ENCODE results near the gene PROK2. TPM values are rescaled to one million over a fixed set of nuclear protein-coding genes. Genes with fewer than 3 reads are reported as not detected.
A peak's percentile ranks its signal among the peaks of the same experiment; 100 is the strongest.

PROK2 gene
- total RNA-seq, 2 experiments from 2014 or later: not detected

DNA sequence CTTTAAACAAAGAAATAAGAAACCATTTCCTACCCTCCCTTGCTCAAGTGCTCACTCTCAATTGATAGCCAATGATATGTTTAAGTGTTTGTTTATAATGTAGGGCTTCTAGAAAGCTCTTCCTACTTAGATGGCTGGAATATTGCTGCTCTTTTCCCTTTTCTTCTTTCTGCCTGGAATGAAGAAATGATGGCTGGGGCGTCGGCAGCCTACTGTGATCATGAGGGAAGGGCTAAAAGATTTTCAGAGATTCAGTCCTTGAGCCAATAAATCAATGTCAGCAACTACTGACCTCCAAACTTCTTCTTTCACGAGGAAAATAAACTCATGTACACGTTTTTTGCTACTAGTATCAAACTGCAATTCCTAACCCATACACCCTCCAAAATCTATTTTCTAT is 33.3 kb downstream of the PROK2 start:
- no peak overlapping the region for H3K27ac Mint-ChIP-seq
- H3K4me1 Mint-ChIP-seq: peaks cover 2% of the 10 kb centered on the region
- no peak for DNase-seq
- peaks cover 1% of the 10 kb centered on the region for H3K9me3 Mint-ChIP-seq
- peaks cover 62% of the 10 kb centered on the region for H3K27me3 Mint-ChIP-seq
- H3K4me3 Mint-ChIP-seq: no peak overlapping the region
- POLR2A ChIA-PET: no interaction called here
- ATAC-seq (ENCODE audit: low read depth): no peak
- no peaks in the 10 kb centered on the region for H3K36me3 Mint-ChIP-seq

DNA sequence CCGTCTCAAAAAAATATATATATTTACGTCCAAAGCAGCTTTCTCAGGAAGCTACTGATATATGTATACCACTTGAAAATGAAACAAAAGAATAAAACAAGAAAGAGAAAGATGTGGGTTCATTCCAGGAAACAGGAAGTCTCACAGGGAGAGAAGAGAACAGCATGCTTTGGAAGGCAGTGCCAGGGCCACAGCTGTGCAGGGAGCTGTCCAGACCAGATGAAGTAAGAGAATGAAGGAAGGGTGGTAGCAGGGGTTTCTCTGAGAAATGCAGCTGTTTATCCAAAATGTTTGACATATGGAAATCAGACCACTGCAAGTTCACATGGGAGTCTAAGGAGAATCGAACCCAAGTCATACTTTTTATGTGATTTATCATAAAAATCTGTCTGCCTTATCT is 40.2 kb downstream of the PROK2 start:
- Mint-ChIP-seq H3K27ac (no peak overlapping the region), H3K27me3 (peaks cover 18% of the 10 kb centered on the region), H3K36me3 (no peaks in the 10 kb centered on the region), H3K9me3 (peaks cover 15% of the 10 kb centered on the region), H3K4me1 (no peaks in the 10 kb centered on the region), H3K4me3 (no peak overlapping the region)
- no peak for DNase-seq
- no peak for ATAC-seq (ENCODE audit: low read depth)
- POLR2A ChIA-PET: no interaction called here

DNA sequence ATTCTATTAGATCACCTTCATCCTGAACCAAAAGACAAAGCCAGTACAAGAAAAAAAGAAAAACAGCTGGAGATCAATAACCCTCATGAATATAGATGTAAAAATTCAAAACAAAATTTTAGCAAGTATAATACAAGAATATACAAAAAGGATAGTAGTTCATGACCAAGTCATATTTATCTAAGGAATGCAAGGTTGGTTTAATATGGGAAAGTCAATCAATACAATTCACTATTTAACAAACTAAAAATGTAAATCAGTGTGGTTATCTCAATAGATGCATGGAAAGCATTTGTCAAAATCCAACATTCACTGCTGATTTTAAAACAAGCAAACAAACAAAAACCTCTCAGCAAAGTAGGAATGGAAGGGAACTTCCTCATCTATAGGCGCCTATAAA is 42.3 kb downstream of the PROK2 start:
- Mint-ChIP-seq H3K36me3 (peaks cover 2% of the 10 kb centered on the region), H3K27ac (no peak overlapping the region), H3K4me3 (no peak overlapping the region), H3K4me1 (no peaks in the 10 kb centered on the region), H3K27me3 (peaks cover 11% of the 10 kb centered on the region), H3K9me3 (peaks cover 15% of the 10 kb centered on the region)
- ATAC-seq (ENCODE audit: low read depth) (no peak), DNase-seq (no peak)
- POLR2A ChIA-PET: no interaction called here

DNA sequence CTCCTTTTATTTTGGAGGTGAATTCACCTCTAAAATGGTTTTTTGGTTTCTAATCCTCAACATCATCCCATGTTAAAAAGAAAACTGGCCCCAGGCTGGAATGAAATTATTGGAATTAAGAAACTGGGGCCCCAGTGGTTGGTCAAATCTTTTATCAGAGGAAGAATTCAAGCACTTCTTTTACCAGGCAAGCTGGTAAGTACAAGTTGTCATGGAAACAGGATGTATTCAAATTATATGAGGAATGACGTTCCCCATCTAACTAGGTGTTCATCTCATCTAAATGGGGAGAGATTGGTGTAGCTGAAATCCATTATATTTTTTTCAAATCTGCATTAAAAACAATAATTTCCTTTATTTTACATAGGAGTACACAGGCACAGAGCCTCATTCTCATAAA is 50.1 kb downstream of the PROK2 start:
- DNase-seq (no peak), ATAC-seq (ENCODE audit: low read depth) (no peak)
- H3K27ac Mint-ChIP-seq: no peak overlapping the region
- POLR2A ChIA-PET: no interaction called here
- peaks cover 3% of the 10 kb centered on the region for H3K4me1 Mint-ChIP-seq
- peaks cover 2% of the 10 kb centered on the region for H3K9me3 Mint-ChIP-seq
- peaks cover 2% of the 10 kb centered on the region for H3K36me3 Mint-ChIP-seq
- peaks cover 10% of the 10 kb centered on the region for H3K27me3 Mint-ChIP-seq
- H3K4me3 Mint-ChIP-seq: no peak overlapping the region

DNA sequence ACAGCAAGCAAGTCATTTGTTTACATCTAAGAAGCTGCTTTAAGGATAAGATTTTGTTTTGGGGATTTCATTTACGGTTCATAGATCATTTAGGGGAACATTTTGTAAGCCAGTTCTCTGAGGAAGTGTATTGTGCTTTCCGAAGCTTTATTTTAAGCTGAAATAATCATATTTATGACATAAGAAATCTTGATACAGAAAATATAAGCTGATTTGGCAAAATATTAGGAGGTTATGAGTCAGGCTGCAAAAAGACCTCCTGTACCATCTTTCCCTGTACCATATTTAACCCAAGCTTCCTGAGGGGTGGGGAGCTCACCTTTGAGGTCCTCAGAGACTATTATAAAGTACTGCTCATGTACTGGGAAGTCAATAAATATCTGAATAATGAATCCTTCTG is 51.6 kb downstream of the PROK2 start:
- Mint-ChIP-seq H3K27me3 (peaks cover 10% of the 10 kb centered on the region), H3K4me1 (peaks cover 13% of the 10 kb centered on the region), H3K36me3 (no peaks in the 10 kb centered on the region), H3K27ac (no peak overlapping the region), H3K9me3 (peaks cover 2% of the 10 kb centered on the region), H3K4me3 (no peak overlapping the region)
- DNase-seq (no peak), ATAC-seq (ENCODE audit: low read depth) (no peak)
- POLR2A ChIA-PET: no interaction called here

DNA sequence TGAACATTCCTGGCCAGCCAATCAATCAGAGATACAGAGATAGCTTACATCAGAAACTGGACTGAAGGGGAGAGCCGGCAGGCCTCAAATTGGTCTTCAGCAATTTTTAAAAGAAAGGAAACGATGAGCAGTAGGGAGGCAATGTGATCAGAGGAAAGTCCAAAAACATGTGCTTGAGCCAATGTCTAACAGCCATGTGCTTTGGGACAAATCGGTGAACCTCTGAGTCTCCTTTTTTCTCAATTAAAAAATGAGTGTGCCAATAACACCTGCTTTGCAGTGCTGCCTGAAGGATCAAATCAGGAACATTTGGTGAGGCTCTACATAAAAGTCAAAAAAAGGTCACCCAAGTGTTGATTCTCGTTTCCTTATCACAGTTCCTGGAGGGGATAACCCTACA is 52.3 kb downstream of the PROK2 start:
- Mint-ChIP-seq H3K36me3 (no peaks in the 10 kb centered on the region), H3K27ac (no peak overlapping the region), H3K4me1 (peaks cover 15% of the 10 kb centered on the region), H3K9me3 (peaks cover 2% of the 10 kb centered on the region), H3K27me3 (peaks cover 4% of the 10 kb centered on the region), H3K4me3 (no peak overlapping the region)
- ATAC-seq (ENCODE audit: low read depth) (no peak), DNase-seq (no peak)
- POLR2A ChIA-PET: no interaction called here

DNA sequence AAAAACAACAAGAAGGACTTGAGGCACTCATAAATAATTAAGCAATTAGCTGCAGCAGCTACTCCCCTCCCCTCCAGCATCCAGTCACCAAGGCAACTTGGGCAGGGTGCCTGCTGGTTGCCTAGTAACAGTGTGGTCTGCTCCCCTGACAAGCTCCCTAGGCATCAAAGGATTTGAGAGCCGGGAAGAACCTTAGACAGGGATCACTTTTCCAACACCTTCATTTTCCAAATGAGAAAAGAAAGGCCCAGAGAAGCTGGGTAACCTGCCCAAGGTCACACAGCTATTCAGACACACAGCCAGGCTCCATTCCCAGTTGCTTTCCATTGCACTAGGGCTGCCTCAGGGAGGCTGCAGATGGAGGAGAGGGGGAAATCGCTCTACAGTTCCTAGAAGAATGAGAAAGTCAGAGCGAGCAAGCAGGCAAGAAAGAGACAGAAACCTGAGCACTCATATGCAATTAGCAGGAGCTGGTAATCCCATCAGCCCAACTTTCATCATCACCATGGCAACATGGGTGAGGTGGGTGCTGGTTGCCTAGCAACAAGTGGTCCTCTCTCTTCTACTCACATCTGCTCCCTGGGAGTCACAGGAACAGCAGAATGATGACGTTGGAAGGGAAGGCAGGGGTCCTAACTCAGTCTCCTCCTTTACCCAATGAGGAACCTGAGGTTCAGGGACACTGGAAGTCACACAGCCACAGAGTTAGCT is 56.2 kb downstream of the PROK2 start:
- DNase-seq: no peak
- peaks cover 32% of the 10 kb centered on the region for H3K4me1 Mint-ChIP-seq

DNA sequence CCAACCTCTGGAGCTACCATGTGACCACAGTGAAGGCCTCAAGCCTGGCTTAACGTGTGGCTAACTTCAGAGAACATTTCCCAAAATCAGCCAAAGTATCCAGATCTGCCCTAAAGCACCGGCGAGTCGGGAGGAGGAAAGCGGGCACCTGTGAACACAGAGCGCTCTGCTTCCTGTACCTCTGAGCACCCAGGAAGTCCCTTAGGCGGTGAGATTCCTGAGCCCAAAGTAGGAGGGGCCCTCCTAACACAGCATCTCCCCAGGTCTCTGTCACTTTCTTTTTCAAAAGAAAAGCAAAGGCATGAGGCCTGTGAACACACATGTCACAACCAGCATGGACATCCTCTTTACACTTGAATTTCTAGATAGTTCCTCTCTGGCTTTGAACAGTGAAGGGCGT is 58.8 kb downstream of the PROK2 start:
- Mint-ChIP-seq H3K27me3 (no peaks in the 10 kb centered on the region), H3K27ac (peak overlapping the region; percentile 99), H3K9me3 (no peaks in the 10 kb centered on the region), H3K36me3 (peaks cover 7% of the 10 kb centered on the region), H3K4me1 (peaks cover 51% of the 10 kb centered on the region), H3K4me3 (peak overlapping the region; percentile 98)
- ATAC-seq (ENCODE audit: low read depth) (peak; percentile 48), DNase-seq (peak; percentile 48)
- POLR2A ChIA-PET: no interaction called here

More for the DNA sequence above, 56.2 kb downstream of the PROK2 start:
- no peaks in the 10 kb centered on the region for H3K27me3 Mint-ChIP-seq
- POLR2A ChIA-PET: no interaction called here
- no peak for ATAC-seq (ENCODE audit: low read depth)
- H3K27ac Mint-ChIP-seq: no peak overlapping the region
- H3K4me3 Mint-ChIP-seq: no peak overlapping the region
- no peaks in the 10 kb centered on the region for H3K9me3 Mint-ChIP-seq
- no peaks in the 10 kb centered on the region for H3K36me3 Mint-ChIP-seq

DNA sequence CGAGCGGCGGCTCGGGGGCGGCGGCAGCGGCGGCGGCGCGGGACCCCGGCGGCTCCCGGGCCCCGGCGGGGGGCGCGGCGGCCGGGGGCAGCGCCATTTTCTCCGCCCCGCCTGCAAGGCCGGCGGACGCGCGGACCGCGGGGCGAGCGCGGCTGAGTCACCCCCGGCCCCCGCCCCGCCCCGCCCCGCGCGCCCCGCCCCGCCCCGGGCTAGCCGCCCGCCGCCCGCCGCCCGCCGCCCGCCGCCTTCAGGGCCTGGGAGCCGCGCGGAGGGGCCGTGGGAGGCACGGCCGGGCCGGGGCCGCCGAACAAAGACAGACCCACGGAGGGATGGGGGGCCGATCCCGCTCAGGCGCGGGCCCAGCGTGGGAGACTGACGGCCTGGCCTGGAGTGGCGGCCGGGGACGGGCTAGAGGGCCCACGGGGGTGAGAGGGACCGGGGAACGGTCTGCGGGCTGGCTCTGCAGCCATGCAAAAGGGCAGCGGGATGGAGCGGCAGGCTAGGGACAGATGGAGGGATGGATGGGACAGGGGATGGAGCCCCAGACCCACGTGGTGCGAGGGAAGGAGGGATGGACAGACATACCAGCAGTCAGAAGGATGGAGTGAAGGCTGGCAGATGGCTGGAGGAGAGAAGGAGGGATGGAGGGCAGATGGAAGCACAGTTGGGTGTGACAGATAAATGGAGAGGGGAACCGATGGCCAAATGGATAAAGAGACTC is 59.5 kb downstream of the PROK2 start, which contains the start of gene EIF4E3:
Gene EIF4E3, minus strand, starts transcription at position 132 of the 721 bp plus-strand sequence. Its CDS starts 35 bp downstream, at position 97.
- no peaks in the 10 kb centered on the region for H3K9me3 Mint-ChIP-seq
- peaks cover 13% of the 10 kb centered on the region for H3K36me3 Mint-ChIP-seq
- DNase-seq: peak; percentile 75
- H3K27ac Mint-ChIP-seq: peak within 1 kb of the TSS; percentile 99
- POLR2A ChIA-PET: interaction anchor here (0.7 to 2.3 kb wide), 5 partner anchors 21 to 424 kb away, joined by 3 to 8 read pairs (median 3); no protein-coding TSS in a partner anchor
- H3K4me1 Mint-ChIP-seq: peaks cover 58% of the 10 kb centered on the region
- no peaks in the 10 kb centered on the region for H3K27me3 Mint-ChIP-seq
- peak; percentile 35 for ATAC-seq (ENCODE audit: low read depth)
- peak within 1 kb of the TSS; percentile 98 for H3K4me3 Mint-ChIP-seq

DNA sequence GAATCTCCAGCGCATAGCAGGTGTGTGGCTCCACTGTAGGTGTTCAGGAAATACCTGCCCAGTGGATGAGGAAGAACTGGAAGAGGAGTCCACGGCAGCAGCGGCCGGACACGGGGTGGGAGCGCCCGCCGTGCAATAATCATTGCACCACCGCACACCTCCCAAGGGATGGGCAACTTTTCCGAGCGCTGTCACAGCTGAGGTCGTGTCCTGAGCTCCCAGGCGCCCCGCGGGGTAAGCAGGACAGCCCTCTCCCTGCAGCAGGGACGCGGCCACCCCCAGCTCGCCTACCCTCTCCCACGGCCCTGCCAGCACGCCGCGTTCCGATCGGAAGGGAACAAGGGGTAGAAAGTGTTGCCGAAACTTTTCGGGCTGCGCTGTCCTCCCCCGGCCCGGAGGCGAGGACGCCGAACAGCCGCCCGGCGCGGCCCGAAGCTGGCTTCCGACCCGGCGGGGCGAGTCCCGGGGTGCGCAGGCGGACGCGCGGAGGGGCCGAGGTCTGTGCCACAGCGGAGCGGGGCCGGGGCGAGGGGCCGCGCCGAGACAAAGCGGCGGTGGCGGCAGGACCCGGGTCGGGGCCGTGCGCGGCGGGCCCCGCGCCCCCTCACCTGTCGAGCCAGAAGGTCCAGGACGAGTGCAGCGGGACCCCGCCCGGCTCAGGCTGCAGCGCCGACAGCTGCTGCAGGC is 60.2 kb downstream of the PROK2 start:
- ATAC-seq (ENCODE audit: low read depth) (peak; percentile 30), DNase-seq (peak; percentile 74)
- Mint-ChIP-seq H3K36me3 (peaks cover 18% of the 10 kb centered on the region), H3K4me3 (peak overlapping the region; percentile 96), H3K27ac (peak overlapping the region; percentile 98), H3K4me1 (peaks cover 56% of the 10 kb centered on the region), H3K9me3 (no peaks in the 10 kb centered on the region), H3K27me3 (no peaks in the 10 kb centered on the region)
- POLR2A ChIA-PET: interaction anchor here (0.5 to 2.3 kb wide), 10 partner anchors 13 to 1123 kb away, joined by 3 to 8 read pairs (median 4); partner anchors contain the start of gene SHQ1

DNA sequence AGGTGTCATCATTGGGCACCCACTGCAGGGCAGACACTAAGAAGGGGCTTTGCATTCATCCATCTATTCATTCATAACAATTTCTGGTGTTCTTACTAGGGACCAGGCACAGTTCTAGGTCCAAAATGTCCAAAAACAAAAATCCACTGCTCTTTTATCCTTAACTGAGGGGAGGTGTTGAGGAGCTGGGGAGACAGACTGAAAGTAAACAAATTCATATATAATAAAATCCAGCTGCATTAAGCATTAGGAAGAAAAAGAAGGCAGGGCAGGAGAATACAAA is 60.8 kb downstream of the PROK2 start:
- H3K4me1 Mint-ChIP-seq: peaks cover 57% of the 10 kb centered on the region
- no peaks in the 10 kb centered on the region for H3K9me3 Mint-ChIP-seq
- H3K4me3 Mint-ChIP-seq: peak overlapping the region; percentile 96
- ATAC-seq (ENCODE audit: low read depth) (no peak), DNase-seq (no peak)
- POLR2A ChIA-PET: interaction anchor here (0.8 to 2.3 kb wide), 7 partner anchors 13 to 1124 kb away, joined by 3 to 8 read pairs (median 3); partner anchors contain the start of gene SHQ1
- peak overlapping the region; percentile 98 for H3K27ac Mint-ChIP-seq
- H3K36me3 Mint-ChIP-seq: peaks cover 23% of the 10 kb centered on the region
- no peaks in the 10 kb centered on the region for H3K27me3 Mint-ChIP-seq

DNA sequence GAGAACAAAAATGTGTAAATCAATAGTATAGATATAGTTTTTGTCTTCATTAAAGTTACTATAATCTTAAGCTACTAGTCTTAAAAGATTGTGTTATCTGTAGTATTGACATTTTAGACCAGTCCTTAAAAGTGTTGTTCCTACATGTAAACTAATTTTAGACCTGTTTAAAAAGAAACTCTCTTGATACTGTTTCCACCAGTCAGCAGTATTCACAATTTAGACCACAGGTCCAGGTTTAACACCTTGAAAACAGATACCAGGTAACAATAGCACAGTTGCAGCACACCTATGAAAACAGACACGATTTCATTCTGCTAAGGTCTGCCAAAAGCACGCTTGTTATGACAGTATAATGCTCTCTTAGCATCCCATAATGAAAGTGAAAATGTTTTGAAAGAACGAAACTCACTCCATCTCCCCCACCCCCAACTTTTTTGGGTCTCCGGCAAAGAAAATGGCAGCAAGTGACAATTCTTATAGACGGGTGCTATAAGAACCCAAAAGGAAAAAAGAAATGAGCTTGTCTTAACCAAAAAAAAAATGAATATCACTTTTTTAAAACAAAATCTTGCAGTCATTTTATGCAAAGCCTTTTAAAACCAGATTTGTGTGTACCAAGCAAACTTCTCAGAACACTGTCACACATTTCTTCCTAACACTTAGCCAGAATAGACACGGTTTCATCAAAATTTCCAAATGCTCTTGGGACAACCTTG is 61.3 kb downstream of the PROK2 start:
- Mint-ChIP-seq H3K9me3 (no peaks in the 10 kb centered on the region), H3K4me1 (peaks cover 59% of the 10 kb centered on the region), H3K36me3 (peaks cover 27% of the 10 kb centered on the region), H3K4me3 (peak overlapping the region; percentile 96), H3K27ac (peak overlapping the region; percentile 98), H3K27me3 (no peaks in the 10 kb centered on the region)
- POLR2A ChIA-PET: interaction anchor here (0.9 to 2.3 kb wide), 5 partner anchors 12 to 1124 kb away, joined by 3 to 8 read pairs (median 4); partner anchors contain the start of gene SHQ1
- ATAC-seq (ENCODE audit: low read depth) (peak; percentile 38), DNase-seq (no peak)

DNA sequence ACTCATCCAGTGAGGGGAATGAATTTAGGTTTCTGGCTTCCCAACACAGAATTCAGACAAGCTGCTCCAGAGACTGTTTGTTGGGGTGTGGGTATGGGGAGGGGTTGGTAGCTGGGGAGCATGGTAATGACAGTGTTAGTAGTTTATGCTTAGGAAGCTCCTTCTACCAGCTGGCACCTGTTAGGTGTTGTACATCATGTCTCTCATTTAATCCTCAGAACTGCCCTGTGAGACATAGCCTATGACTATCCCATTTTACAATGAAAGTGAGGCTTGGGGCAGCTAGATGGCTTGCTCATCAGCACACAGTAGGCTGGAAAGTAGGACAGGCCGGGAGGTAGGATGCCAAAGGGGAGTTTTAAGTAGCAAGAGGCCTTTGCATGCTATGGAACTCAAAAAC is 62.3 kb downstream of the PROK2 start:
- POLR2A ChIA-PET: no interaction called here
- no peak for ATAC-seq (ENCODE audit: low read depth)
- Mint-ChIP-seq H3K4me1 (peaks cover 64% of the 10 kb centered on the region), H3K4me3 (peak overlapping the region; percentile 96), H3K36me3 (peaks cover 27% of the 10 kb centered on the region), H3K27me3 (no peaks in the 10 kb centered on the region), H3K27ac (peak overlapping the region; percentile 98), H3K9me3 (no peaks in the 10 kb centered on the region)
- DNase-seq: no peak
